Measurements from ENCODE around the gene PRRT2.

- TF ChIP-seq POLR2AphosphoS5 (IDR thresholded peaks at IDR 0.05) (no peak), POLR2A (IDR thresholded peaks at IDR 0.05) (no peak), CTCF (IDR thresholded peaks at IDR 0.05) (no peak)
Observed at GRCh38 chr16:29852654-29853053, 40.7 kb downstream of the PRRT2 start.
